ENCODE results near the gene XPO1.
"Not testable (repeated sequence)": the region's sequence is repeated elsewhere in the genome, so short reads cannot be mapped to it uniquely, and the experiment has no call there.

The XPO1 gene

GRCh38 chr2:61446971-61447370 lies 91.2 kb downstream of the XPO1 start:
- not testable (repeated sequence) for H3K27ac Mint-ChIP-seq; DNase-seq (ENCODE audit: low spot score); H3K4me3 Mint-ChIP-seq; H3K27me3 Mint-ChIP-seq (ENCODE audit: low read depth)
- peaks cover 18% of the 10 kb centered on the region for H3K4me1 Mint-ChIP-seq (ENCODE audit: low read depth)
- peaks cover 46% of the 10 kb centered on the region for H3K36me3 Mint-ChIP-seq (ENCODE audit: low read depth)
- H3K9me3 Mint-ChIP-seq: peaks cover 11% of the 10 kb centered on the region

GRCh38 chr2:61443342-61444041 lies 94.7 kb downstream of the XPO1 start:
- H3K27me3 Mint-ChIP-seq (ENCODE audit: low read depth): no peaks in the 10 kb centered on the region
- peaks cover 24% of the 10 kb centered on the region for H3K4me1 Mint-ChIP-seq (ENCODE audit: low read depth)
- peaks cover 26% of the 10 kb centered on the region for H3K36me3 Mint-ChIP-seq (ENCODE audit: low read depth)
- no peak for DNase-seq (ENCODE audit: low spot score)
- H3K4me3 Mint-ChIP-seq: no peak overlapping the region
- H3K9me3 Mint-ChIP-seq: no peaks in the 10 kb centered on the region
- H3K27ac Mint-ChIP-seq: no peak overlapping the region

GRCh38 chr2:61439241-61440002 lies 98.7 kb downstream of the XPO1 start:
- H3K9me3 Mint-ChIP-seq: peaks cover 11% of the 10 kb centered on the region
- peaks cover 43% of the 10 kb centered on the region for H3K4me1 Mint-ChIP-seq (ENCODE audit: low read depth)
- no peak overlapping the region for H3K4me3 Mint-ChIP-seq

GRCh38 chr2:61438670-61439069 lies 99.5 kb downstream of the XPO1 start:
- peaks cover 46% of the 10 kb centered on the region for H3K4me1 Mint-ChIP-seq (ENCODE audit: low read depth)
- no peak for DNase-seq (ENCODE audit: low spot score)
- H3K27me3 Mint-ChIP-seq (ENCODE audit: low read depth): no peaks in the 10 kb centered on the region
- H3K27ac Mint-ChIP-seq: no peak overlapping the region
- H3K4me3 Mint-ChIP-seq: no peak overlapping the region
- H3K9me3 Mint-ChIP-seq: peaks cover 11% of the 10 kb centered on the region
- H3K36me3 Mint-ChIP-seq (ENCODE audit: low read depth): peaks cover 18% of the 10 kb centered on the region

More at GRCh38 chr2:61439241-61440002, 98.7 kb downstream of the XPO1 start:
- Mint-ChIP-seq H3K27me3 (ENCODE audit: low read depth) (no peaks in the 10 kb centered on the region), H3K36me3 (ENCODE audit: low read depth) (peaks cover 23% of the 10 kb centered on the region), H3K27ac (no peak overlapping the region)
- no peak for DNase-seq (ENCODE audit: low spot score)

GRCh38 chr2:61437170-61437569 lies 101.0 kb downstream of the XPO1 start:
- H3K27ac Mint-ChIP-seq: no peak overlapping the region
- no peak for DNase-seq (ENCODE audit: low spot score)
- no peak overlapping the region for H3K4me3 Mint-ChIP-seq
- H3K4me1 Mint-ChIP-seq (ENCODE audit: low read depth): peaks cover 43% of the 10 kb centered on the region
- H3K36me3 Mint-ChIP-seq (ENCODE audit: low read depth): peaks cover 13% of the 10 kb centered on the region
- H3K27me3 Mint-ChIP-seq (ENCODE audit: low read depth): no peaks in the 10 kb centered on the region
- H3K9me3 Mint-ChIP-seq: peaks cover 11% of the 10 kb centered on the region

GRCh38 chr2:61436092-61436491 lies 102.1 kb downstream of the XPO1 start:
- DNase-seq (ENCODE audit: low spot score): no peak
- Mint-ChIP-seq H3K4me1 (ENCODE audit: low read depth) (peaks cover 39% of the 10 kb centered on the region), H3K36me3 (ENCODE audit: low read depth) (peaks cover 13% of the 10 kb centered on the region), H3K9me3 (peaks cover 11% of the 10 kb centered on the region), H3K27me3 (ENCODE audit: low read depth) (no peaks in the 10 kb centered on the region), H3K4me3 (no peak overlapping the region), H3K27ac (no peak overlapping the region)

GRCh38 chr2:61435291-61435690 lies 102.9 kb downstream of the XPO1 start:
- Mint-ChIP-seq H3K36me3 (ENCODE audit: low read depth) (peaks cover 13% of the 10 kb centered on the region), H3K9me3 (peaks cover 11% of the 10 kb centered on the region), H3K4me1 (ENCODE audit: low read depth) (peaks cover 39% of the 10 kb centered on the region), H3K27ac (no peak overlapping the region), H3K4me3 (no peak overlapping the region), H3K27me3 (ENCODE audit: low read depth) (no peaks in the 10 kb centered on the region)
- DNase-seq (ENCODE audit: low spot score): no peak

GRCh38 chr2:61434314-61434713 lies 103.8 kb downstream of the XPO1 start:
- Mint-ChIP-seq H3K4me1 (ENCODE audit: low read depth) (peaks cover 38% of the 10 kb centered on the region), H3K27me3 (ENCODE audit: low read depth) (no peaks in the 10 kb centered on the region), H3K4me3 (no peak overlapping the region), H3K27ac (no peak overlapping the region), H3K36me3 (ENCODE audit: low read depth) (peaks cover 13% of the 10 kb centered on the region), H3K9me3 (peaks cover 11% of the 10 kb centered on the region)
- no peak for DNase-seq (ENCODE audit: low spot score)

- Mint-ChIP-seq H3K27me3 (ENCODE audit: low read depth) (no peaks in the 10 kb centered on the region), H3K4me1 (ENCODE audit: low read depth) (peaks cover 34% of the 10 kb centered on the region), H3K4me3 (no peak overlapping the region), H3K36me3 (ENCODE audit: low read depth) (peaks cover 12% of the 10 kb centered on the region), H3K9me3 (peaks cover 11% of the 10 kb centered on the region), H3K27ac (no peak overlapping the region)
- DNase-seq (ENCODE audit: low spot score): no peak
These were observed 104.5 kb downstream of the XPO1 start for GRCh38 chr2:61433606-61434005.

GRCh38 chr2:61432990-61433389 lies 105.2 kb downstream of the XPO1 start:
- peaks cover 10% of the 10 kb centered on the region for H3K9me3 Mint-ChIP-seq
- H3K27me3 Mint-ChIP-seq (ENCODE audit: low read depth): no peaks in the 10 kb centered on the region
- peaks cover 10% of the 10 kb centered on the region for H3K36me3 Mint-ChIP-seq (ENCODE audit: low read depth)
- no peak overlapping the region for H3K27ac Mint-ChIP-seq
- H3K4me3 Mint-ChIP-seq: no peak overlapping the region
- no peak for DNase-seq (ENCODE audit: low spot score)
- H3K4me1 Mint-ChIP-seq (ENCODE audit: low read depth): peaks cover 35% of the 10 kb centered on the region

- Mint-ChIP-seq H3K27me3 (ENCODE audit: low read depth) (no peaks in the 10 kb centered on the region), H3K36me3 (ENCODE audit: low read depth) (peaks cover 2% of the 10 kb centered on the region), H3K9me3 (no peaks in the 10 kb centered on the region), H3K4me1 (ENCODE audit: low read depth) (peaks cover 31% of the 10 kb centered on the region), H3K27ac (no peak overlapping the region), H3K4me3 (no peak overlapping the region)
- DNase-seq (ENCODE audit: low spot score): no peak
These were observed 106.8 kb downstream of the XPO1 start for GRCh38 chr2:61431345-61431744.
